ENCODE results near the gene SWSAP1.

SWSAP1 gene

GRCh38 chr19:11416346-11417052 is 42.0 kb downstream of the SWSAP1 start:
- no peak for DNase-seq

DNA sequence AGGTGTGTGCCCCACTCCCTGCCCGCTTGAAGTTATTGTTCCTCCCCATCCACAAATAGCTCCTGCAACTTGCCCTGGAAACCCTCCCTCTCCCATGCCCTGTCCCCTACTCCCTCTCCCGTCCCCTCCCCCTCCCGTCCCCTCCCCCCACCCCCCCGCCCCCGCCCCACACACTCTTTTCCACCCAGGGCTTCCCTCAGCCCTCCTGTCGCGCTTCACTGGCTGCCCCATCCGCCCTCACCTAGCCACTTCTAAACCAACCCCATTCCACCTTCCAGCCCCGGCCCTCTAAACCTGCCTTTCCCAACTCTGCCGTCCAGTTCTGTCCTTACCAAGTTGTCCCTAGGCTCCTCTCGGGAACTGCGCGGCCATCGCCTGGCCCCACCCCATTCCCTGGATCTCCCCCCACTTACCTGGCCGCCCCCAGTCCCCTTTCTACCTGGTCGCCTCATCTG is 43.7 kb downstream of the SWSAP1 start:
- no peak for DNase-seq

GRCh38 chr19:11418549-11419506 is 44.4 kb downstream of the SWSAP1 start, which contains the start of gene RGL3:
Gene RGL3 (minus strand): TSS chr19:11419314. CDS start chr19:11419278, 36 bp downstream.
- peak; percentile 36 to 74 (median 53) for DNase-seq

GRCh38 chr19:11420429-11421370 is 46.2 kb downstream of the SWSAP1 start:
- peak in 1 of 3 donors; percentile 39 for DNase-seq

DNA sequence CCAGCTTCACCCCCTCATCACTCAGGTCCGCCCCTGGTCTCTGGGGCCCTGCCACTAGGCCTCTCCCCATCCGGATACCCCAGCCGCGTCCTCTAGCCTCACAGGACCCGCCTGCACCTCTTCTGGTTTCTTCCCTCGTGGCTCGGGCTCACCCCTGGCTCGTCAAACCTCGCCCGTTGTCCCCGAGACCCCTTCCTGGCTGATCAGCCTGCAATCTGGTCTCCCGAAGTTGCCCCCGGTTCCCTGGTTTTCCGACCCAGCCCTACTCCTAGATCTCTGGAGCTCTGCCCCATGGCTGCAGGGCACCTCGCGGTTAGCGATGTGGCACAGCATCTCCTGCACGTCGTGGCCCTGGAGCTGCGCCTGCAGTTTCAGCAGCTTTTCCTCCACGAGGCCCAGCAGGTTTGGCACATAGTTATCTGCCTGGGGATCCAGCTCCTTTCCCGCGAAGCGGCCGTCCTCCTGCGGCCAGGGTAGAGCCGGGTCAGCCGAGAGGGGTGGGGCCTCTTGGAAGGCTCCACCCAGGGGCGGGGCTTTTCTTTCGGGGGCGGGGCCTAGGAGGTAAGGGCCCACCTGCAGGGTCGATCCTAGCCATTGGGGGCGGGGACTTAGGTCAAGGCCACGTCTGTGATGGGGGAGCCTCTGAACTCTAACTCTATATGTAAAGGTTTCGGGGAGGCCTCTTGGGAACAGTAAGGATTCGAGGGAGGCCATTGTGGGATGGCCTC is 47.1 kb downstream of the SWSAP1 start:
- DNase-seq: peak in 2 of 3 donors; percentile 28 to 49

DNA sequence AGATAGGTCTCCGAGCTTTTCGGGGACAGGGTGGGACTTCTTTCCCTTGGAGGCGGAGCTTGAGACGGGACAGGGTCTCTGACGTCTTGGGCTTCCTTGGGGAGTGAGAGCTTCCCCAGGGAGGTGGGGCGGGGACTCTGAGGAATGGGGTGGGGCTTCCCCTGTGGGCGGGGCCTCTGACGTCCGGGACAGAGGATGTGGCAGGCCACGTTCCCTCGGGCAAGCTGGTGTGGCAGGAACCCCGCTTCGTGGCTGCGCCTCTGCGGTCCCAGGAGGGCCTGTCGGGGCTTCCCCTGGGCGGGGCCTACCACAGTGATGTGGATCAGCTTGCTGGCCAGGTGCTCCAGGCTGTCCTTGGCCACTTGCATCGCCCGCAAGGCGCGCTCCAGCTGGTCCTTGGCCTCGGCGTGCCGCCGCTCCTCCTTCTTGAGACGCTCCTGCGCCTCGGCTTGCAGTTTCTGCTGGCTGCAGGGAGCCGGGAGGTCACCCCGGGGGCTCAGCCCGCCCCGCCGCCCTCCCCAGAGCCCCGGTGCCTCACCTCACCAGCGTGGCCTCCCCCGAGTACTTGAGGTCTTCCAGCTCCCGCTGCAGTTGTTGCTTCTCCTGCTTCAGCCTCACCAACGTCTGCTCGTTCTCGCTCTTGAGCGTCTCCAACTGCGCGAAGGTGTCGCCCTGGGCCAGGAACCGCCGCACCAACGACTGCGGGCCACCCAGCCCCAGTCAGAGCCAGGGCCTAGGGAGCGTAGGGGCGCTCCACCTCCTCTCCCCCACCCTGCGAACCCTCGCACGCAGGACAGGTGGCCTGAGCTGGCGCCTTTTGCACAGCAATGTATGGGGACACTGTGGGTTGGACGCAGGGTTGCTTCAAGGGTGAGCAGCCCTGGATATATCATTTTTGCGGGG is 47.9 kb downstream of the SWSAP1 start:
- DNase-seq: peak; percentile 61 to 86 (median 63)

DNA sequence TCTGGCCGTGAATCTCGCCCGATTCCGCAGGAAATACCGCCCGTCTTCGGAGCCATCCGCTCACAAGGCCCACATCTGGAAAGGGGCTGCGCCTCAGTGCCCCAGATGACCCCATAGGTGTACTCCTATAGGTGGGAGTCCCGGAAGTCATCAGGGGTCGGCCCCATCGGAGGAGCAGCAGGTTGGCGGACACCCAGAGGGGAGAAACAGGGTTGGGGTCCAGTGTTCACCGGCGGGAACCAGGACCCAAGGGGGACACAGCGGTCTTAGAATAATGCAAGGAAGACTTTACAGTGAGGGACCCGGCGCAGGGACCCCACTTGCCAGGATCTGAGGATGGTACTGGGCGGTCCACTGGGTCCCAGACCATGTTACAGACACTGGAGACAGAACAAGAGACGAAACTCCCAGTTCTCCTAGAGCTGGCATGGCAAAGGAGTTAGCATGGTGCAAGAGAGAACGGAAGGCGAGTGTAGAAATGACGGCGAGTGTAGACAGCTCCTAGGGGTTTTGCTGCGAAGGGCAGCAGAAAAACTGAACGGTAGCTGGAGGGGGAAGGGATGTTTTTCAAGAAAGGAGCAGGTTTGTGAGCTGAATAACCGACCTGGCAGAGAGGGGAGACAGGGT is 48.8 kb downstream of the SWSAP1 start:
- no peak for DNase-seq

DNA sequence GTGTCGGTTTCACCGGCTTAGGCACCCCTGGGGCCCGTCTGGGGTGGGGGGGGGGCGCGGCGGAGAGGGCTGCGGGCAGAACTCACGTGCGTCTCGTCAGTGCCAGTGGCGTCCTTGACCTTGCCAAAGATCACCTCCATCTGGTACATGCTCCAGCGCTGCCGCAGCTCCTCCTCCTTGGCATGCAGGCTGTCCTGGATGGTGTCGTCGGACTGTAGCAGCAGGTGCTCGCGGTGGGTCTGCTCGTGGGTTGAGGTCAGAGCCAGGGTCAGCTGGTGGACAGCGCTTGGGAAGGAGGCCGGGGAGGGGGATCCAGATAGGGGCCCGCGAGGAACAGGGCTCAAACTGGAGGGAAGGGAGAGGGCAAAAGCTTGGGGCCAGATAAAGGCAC is 49.3 kb downstream of the SWSAP1 start:
- DNase-seq: no peak
